Liver (tissue), 9 donors: ENCODE data around the gene DHCR7. TPM values are rescaled to one million over a fixed set of nuclear protein-coding genes. Genes with fewer than 3 reads are reported as not detected.
A peak's percentile ranks its signal among the peaks of the same experiment; 100 is the strongest.

Experiments
- DNase-seq: peaks from one replicate; pipeline ENCODE4 v3.0.0-alpha.2; 2017; ENCODE audit warnings: low spot score
- H3K27ac ChIP-seq, 2 donors: one replicate each; pipeline ENCODE4 v1.7.0; 2013; ENCODE audit warnings: inconsistent platforms in 2 of 2, low read length in 2 of 2, control low read depth in 1 of 2, low read depth in 1 of 2, mild to moderate bottlenecking in 1 of 2
- H3K27me3 ChIP-seq, 4 donors: one replicate each; pipeline versions ENCODE4 v1.6.1 to v1.7.0; 2013; ENCODE audit warnings: low read length in 3 of 4, inconsistent platforms in 1 of 4, mild to moderate bottlenecking in 1 of 4, moderate library complexity in 1 of 4; ENCODE audit not compliant: control insufficient read depth in 4 of 4, insufficient read depth in 4 of 4
- H3K36me3 ChIP-seq, 4 donors: one replicate each; pipeline versions ENCODE4 v1.6.1 to v1.7.0; 2013; ENCODE audit warnings: low read length in 3 of 4, mild to moderate bottlenecking in 3 of 4, low read depth in 1 of 4, moderate library complexity in 1 of 4; ENCODE audit not compliant: control insufficient read depth in 4 of 4, insufficient read depth in 3 of 4
- H3K4me1 ChIP-seq, 4 donors: one replicate each; pipeline versions ENCODE4 v1.6.1 to v1.7.0; 2013; ENCODE audit warnings: low read length in 3 of 4, mild to moderate bottlenecking in 3 of 4, moderate library complexity in 1 of 4; ENCODE audit not compliant: control insufficient read depth in 4 of 4, insufficient read depth in 4 of 4
- H3K4me3 ChIP-seq, 3 donors: one replicate each; pipeline versions ENCODE4 v1.6.1 to v1.7.0; 2013; ENCODE audit warnings: low read length in 3 of 3, control low read depth in 1 of 3, low read depth in 1 of 3, mild to moderate bottlenecking in 1 of 3
- H3K9ac ChIP-seq, 2 donors: one replicate each; pipeline ENCODE4 v1.7.0; 2013; ENCODE audit warnings: low read length in 2 of 2, mild to moderate bottlenecking in 2 of 2, moderate library complexity in 2 of 2, control low read depth in 1 of 2, low read depth in 1 of 2
- H3K9me3 ChIP-seq, 4 donors: one replicate each; pipeline versions ENCODE4 v1.6.1 to v1.7.0; 2013; ENCODE audit warnings: low read length in 3 of 4; ENCODE audit not compliant: control insufficient read depth in 4 of 4
- CTCF ChIP-seq: fragments of 150-350 bp; IDR thresholded peaks from 2 replicates; pipeline ENCODE4 v1.5.1; 2017; ENCODE audit warnings: improper control_type of control experiment, low read depth, low read length; ENCODE audit not compliant: missing input control
- EGR1 ChIP-seq, 2 donors: IDR thresholded peaks; 2 replicates each; pipeline ENCODE4 v1.6.1; 2016 to 2018; ENCODE audit warnings: antibody characterized with exemption in 2 of 2, low read depth in 2 of 2
- FOXA1 ChIP-seq: IDR thresholded peaks from 2 replicates; pipeline ENCODE4 v1.6.1; 2016; ENCODE audit warnings: antibody characterized with exemption
- FOXA2 ChIP-seq: IDR thresholded peaks from 2 replicates; pipeline ENCODE4 v1.6.1; 2016; ENCODE audit warnings: antibody characterized with exemption
- GABPA ChIP-seq, 2 donors: IDR thresholded peaks in 1 of 2; conservative IDR thresholded peaks in 1 of 2; 2 replicates each; pipeline ENCODE4 v1.6.1; 2016; ENCODE audit warnings: antibody characterized with exemption in 2 of 2, mild to moderate bottlenecking in 1 of 2, moderate library complexity in 1 of 2
- HNF4A ChIP-seq, 2 donors: conservative IDR thresholded peaks; 2 replicates each; pipeline ENCODE4 v1.6.1; 2016; ENCODE audit warnings: antibody characterized with exemption in 2 of 2, mild to moderate bottlenecking in 2 of 2
- JUND ChIP-seq, 2 donors: IDR thresholded peaks; 2 replicates each; pipeline ENCODE4 v1.6.1; 2016; ENCODE audit warnings: antibody characterized with exemption in 2 of 2
- MAX ChIP-seq: IDR thresholded peaks from 2 replicates; pipeline ENCODE4 v1.6.1; 2016; ENCODE audit warnings: antibody characterized with exemption
- NR2F2 ChIP-seq: IDR thresholded peaks from 2 replicates; pipeline ENCODE4 v1.6.1; 2016; ENCODE audit warnings: antibody characterized with exemption
- RAD21 ChIP-seq, 2 donors: IDR thresholded peaks; 2 replicates each; pipeline ENCODE4 v1.6.1; 2016; ENCODE audit warnings: antibody characterized with exemption in 2 of 2, mild to moderate bottlenecking in 2 of 2
- REST ChIP-seq: IDR thresholded peaks from 2 replicates; pipeline ENCODE4 v1.6.1; 2016; ENCODE audit warnings: antibody characterized with exemption, mild to moderate bottlenecking
- TAF1 ChIP-seq: conservative IDR thresholded peaks from 2 replicates; pipeline ENCODE4 v1.6.1; 2016; ENCODE audit warnings: antibody characterized with exemption, mild to moderate bottlenecking
- YY1 ChIP-seq: IDR thresholded peaks from 2 replicates; pipeline ENCODE4 v1.6.1; 2016; ENCODE audit warnings: antibody characterized with exemption, mild to moderate bottlenecking
- WGBS: extraction: QIAGEN DNeasy Blood & Tissue Kit; methylation state at CpG from one replicate; pipeline ENCODE4 v1.1.7; 2013; 5-methylcytosine and 5-hydroxymethylcytosine counted together
- polyA plus RNA-seq, 2 donors: library from polyadenylated mRNA; stranded (reverse) in 1 of 2; unstranded in 1 of 2; fragments of 200-250 nt in 1 of 2; fragments of >200 nt in 1 of 2; fragmentation: Nextera tagmentation in 1 of 2; extraction: Ambion mirVana in 1 of 2; gene quantifications; one replicate each; pipeline versions ENCODE4 v1.2.1 to v1.2.3, GENCODE V29; 2013 to 2015
- total RNA-seq, 2 donors: library from RNA; depleted of rRNA; stranded (reverse); fragments of >200 nt; gene quantifications; one replicate each; pipeline ENCODE4 v1.2.3, GENCODE V29; 2014
- TF ChIP-seq, protein P1 (sequence below): IDR thresholded peaks from 2 replicates; pipeline ENCODE4 v1.6.1; 2016; ENCODE audit warnings: antibody characterized with exemption
- donor health status: healthy.
- donor health status: healthy.
- donor health status: healthy.
- donor health status: healthy.
- donor health status: healthy.

DHCR7 gene
- total and polyA plus RNA-seq, 4 donors = 56.9 to 224 (median 172) TPM

- Histone ChIP-seq H3K36me3 (peaks cover 13 to 61% (median 35%) of the 10 kb centered on the region in 4 donors), H3K27me3 (no peaks in the 10 kb centered on the region), H3K9me3 (no peaks in the 10 kb centered on the region), H3K4me1 (no peaks in the 10 kb centered on the region), H3K4me3 (no peak overlapping the region), H3K27ac (no peak overlapping the region), H3K9ac (no peak overlapping the region)
- DNase-seq = no peak
- TF ChIP-seq NR2F2 (peak; percentile 43), JUND (IDR thresholded peaks at IDR 0.05) (no peak)
- 74% methylated on average over 11 of the region's 11 CpGs for WGBS
Measured at GRCh38 chr11:71459767-71460320, 11.7 kb upstream of the DHCR7 start.

DNA sequence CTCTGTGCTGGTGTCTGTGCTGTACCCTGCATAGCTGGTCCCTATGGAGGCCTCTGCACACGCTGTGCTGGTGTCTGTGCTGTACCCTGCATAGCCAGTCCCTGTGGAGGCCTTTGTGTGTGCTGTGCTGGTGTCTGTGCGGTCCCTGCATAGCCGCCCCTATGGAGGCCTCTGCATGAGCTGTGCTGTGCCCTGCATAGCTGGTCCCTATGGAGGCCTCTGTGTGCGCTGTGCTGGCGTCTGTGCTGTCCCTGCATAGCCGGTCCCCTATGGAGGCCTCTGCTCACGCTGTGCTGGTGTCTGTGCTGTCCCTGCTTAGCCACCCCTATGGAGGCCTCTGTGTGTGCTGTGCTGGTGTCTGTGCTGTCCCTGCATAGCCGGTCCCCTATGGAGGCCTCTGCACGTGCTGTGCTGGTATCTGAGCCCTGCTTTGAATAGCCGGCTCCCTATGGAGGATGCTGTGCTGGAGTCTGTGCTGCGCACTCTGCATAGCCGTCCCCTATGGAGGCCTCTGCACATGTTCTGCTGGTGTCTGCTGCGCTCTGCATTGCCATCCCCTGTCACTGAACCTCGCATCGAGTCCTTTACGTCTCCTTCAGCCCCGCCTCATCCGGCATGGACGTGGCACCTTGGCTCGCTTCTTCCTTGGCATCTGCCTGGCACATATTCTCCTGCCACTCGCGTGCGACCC is 11.0 kb upstream of the DHCR7 start:
- Histone ChIP-seq H3K36me3 (peaks cover 13 to 61% (median 35%) of the 10 kb centered on the region in 4 donors), H3K9ac (no peak overlapping the region), H3K4me3 (no peak overlapping the region), H3K4me1 (peaks cover 0 to 6% (median 4%) of the 10 kb centered on the region in 4 donors), H3K27me3 (no peaks in the 10 kb centered on the region), H3K9me3 (no peaks in the 10 kb centered on the region), H3K27ac (no peak overlapping the region)
- TF ChIP-seq RAD21 (IDR thresholded peaks at IDR 0.05) (no peak), EGR1 (IDR thresholded peaks at IDR 0.05; ENCODE audit: low read depth in 2 of 2) (no peak), YY1 (no peak), TAF1 (no peak), CTCF (no peak), GABPA (IDR thresholded peaks at IDR 0.05 in 1 of 2, conservative IDR thresholded peaks at IDR 0.05 in 1 of 2) (no peak), FOXA1 (no peak)
- TF ChIP-seq, protein P1, sequence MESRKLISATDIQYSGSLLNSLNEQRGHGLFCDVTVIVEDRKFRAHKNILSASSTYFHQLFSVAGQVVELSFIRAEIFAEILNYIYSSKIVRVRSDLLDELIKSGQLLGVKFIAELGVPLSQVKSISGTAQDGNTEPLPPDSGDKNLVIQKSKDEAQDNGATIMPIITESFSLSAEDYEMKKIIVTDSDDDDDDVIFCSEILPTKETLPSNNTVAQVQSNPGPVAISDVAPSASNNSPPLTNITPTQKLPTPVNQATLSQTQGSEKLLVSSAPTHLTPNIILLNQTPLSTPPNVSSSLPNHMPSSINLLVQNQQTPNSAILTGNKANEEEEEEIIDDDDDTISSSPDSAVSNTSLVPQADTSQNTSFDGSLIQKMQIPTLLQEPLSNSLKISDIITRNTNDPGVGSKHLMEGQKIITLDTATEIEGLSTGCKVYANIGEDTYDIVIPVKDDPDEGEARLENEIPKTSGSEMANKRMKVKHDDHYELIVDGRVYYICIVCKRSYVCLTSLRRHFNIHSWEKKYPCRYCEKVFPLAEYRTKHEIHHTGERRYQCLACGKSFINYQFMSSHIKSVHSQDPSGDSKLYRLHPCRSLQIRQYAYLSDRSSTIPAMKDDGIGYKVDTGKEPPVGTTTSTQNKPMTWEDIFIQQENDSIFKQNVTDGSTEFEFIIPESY = no peak
- DNase-seq = no peak
- WGBS = 97% methylated on average over 23 of the region's 23 CpGs

GRCh38 chr11:71458146-71459070 is 10.2 kb upstream of the DHCR7 start:
- TF ChIP-seq HNF4A (conservative IDR thresholded peaks at IDR 0.05) (no peak), FOXA2 (no peak), REST (no peak), FOXA1 (no peak), MAX (no peak), GABPA (IDR thresholded peaks at IDR 0.05 in 1 of 2, conservative IDR thresholded peaks at IDR 0.05 in 1 of 2) (no peak)
- TF ChIP-seq, protein P1 = no peak
- DNase-seq = no peak
- no peak overlapping the region for H3K4me3 ChIP-seq
- peaks cover 4 to 14% (median 9%) of the 10 kb centered on the region in 4 donors for H3K4me1 ChIP-seq
- H3K9me3 ChIP-seq = no peaks in the 10 kb centered on the region
- no peaks in the 10 kb centered on the region for H3K27me3 ChIP-seq
- peaks cover 13 to 61% (median 35%) of the 10 kb centered on the region in 4 donors for H3K36me3 ChIP-seq
- H3K9ac ChIP-seq = no peak overlapping the region
- WGBS = 96% methylated on average over 26 of the region's 26 CpGs
- H3K27ac ChIP-seq = no peak overlapping the region
